GM19372 (cell line): ENCODE data around the gene GUCY2D.
"Not testable (repeated sequence)": the region's sequence is repeated elsewhere in the genome, so short reads cannot be mapped to it uniquely, and the experiment has no call there.

ENCODE experiments used
- ATAC-seq: cut with Tn5 transposase; IDR thresholded peaks from one replicate; pipeline ENCODE4 v1.9.1; 2021; ENCODE audit warnings: mild to moderate bottlenecking, low read depth, moderate library complexity; ENCODE audit not compliant: unreplicated experiment

The GUCY2D gene

GRCh38 chr17:8015236-8015956 is 13.0 kb downstream of the GUCY2D start:
- no peak for ATAC-seq

- no peak for ATAC-seq
These were observed 13.7 kb downstream of the GUCY2D start for GRCh38 chr17:8015957-8016631.

GRCh38 chr17:8016632-8017424 is 14.4 kb downstream of the GUCY2D start:
- no peak for ATAC-seq

- ATAC-seq, result no peak
These were observed 16.0 kb downstream of the GUCY2D start for GRCh38 chr17:8018436-8018835.

- ATAC-seq, result no peak
These were observed 16.8 kb downstream of the GUCY2D start for GRCh38 chr17:8019166-8019565.

GRCh38 chr17:8019665-8020650 is 17.5 kb downstream of the GUCY2D start:
- ATAC-seq, result no peak

GRCh38 chr17:8020776-8021564 is 18.6 kb downstream of the GUCY2D start:
- ATAC-seq, result no peak

GRCh38 chr17:8021565-8022359 is 19.3 kb downstream of the GUCY2D start:
- ATAC-seq, result no peak

- ATAC-seq, result no peak
These were observed 20.1 kb downstream of the GUCY2D start for GRCh38 chr17:8022360-8023003.

- not testable (repeated sequence) for ATAC-seq
These were observed 21.7 kb downstream of the GUCY2D start for GRCh38 chr17:8024161-8024560.

GRCh38 chr17:8025176-8025911 is 22.9 kb downstream of the GUCY2D start:
- no peak for ATAC-seq

GRCh38 chr17:8029121-8029520 is 26.7 kb downstream of the GUCY2D start:
- ATAC-seq, result no peak

- no peak for ATAC-seq
These were observed 28.8 kb downstream of the GUCY2D start for GRCh38 chr17:8031261-8031661.

- ATAC-seq, result no peak
These were observed 29.5 kb downstream of the GUCY2D start for GRCh38 chr17:8031950-8032349.

GRCh38 chr17:8032442-8032841 is 30.0 kb downstream of the GUCY2D start:
- no peak for ATAC-seq

GRCh38 chr17:8038954-8039610 is 36.7 kb downstream of the GUCY2D start, which contains the start of gene ALOX15B:
TSS of gene ALOX15B (plus strand) at chr17:8039059. CDS start at chr17:8039156, 97 bp downstream.
- no peak for ATAC-seq
